K562 (cell line): Measurements from ENCODE around the gene ELFN2. TPM values are rescaled to one million over a fixed set of nuclear protein-coding genes. Genes with fewer than 3 reads are reported as not detected.

ENCODE experiments used
- ATAC-seq: fragments of 200-7000 bp; cut with Tn5 transposase; 3 replicates; pipeline ENCODE4 v1.9.1; 2020; ENCODE audit warnings: moderate library complexity
- BruUV-seq: library from RNA; stranded (reverse); fragments of 400-500 nt; replicated peaks from 2 replicates; lab custom pipeline; 2021; lab: Mats Ljungman, UMichigan
- CTCF ChIA-PET: fragments of 300-600 bp; formaldehyde crosslinking; extraction: SDS; loops from one replicate; lab custom pipeline; 2021; ENCODE audit warnings: low intra/inter-chr PET ratio; lab: Yijun Ruan, JAX
- POLR2A ChIA-PET: fragments of 300-600, 350-650 bp; sonication (Branson Sonifier 250); formaldehyde crosslinking; extraction: SDS; loops from one replicate; lab custom pipeline; 2021; ENCODE audit warnings: antibody characterized with exemption, inconsistent platforms; lab: Yijun Ruan, JAX
- DNase-seq, 4 experiments: peaks; one replicate each; pipeline versions ENCODE4 v3.0.0 to v3.0.0-alpha.2; 2011 to 2018; ENCODE audit warnings: low spot score in 3 of 4, mixed read lengths in 3 of 4; ENCODE audit errors: extremely low read depth in 1 of 4
- FAIRE-seq: peaks from 2 replicates; lab custom pipeline; 2011; peaks lifted over from hg19 to GRCh38; lab: Jason Lieb, UNC
- H2AFZ ChIP-seq: 2 replicates; pipeline ENCODE4 v1.6.0; 2011; ENCODE audit warnings: low read depth, low read length, control low read depth, inconsistent platforms
- H3K27ac ChIP-seq: fragments of 200-600 bp; 3 replicates; pipeline ENCODE4 v1.8.0; 2011; ENCODE audit warnings: low read depth, mild to moderate bottlenecking, control low read depth, inconsistent platforms, low read length, moderate library complexity, mixed read lengths; ENCODE audit errors: extremely low read depth
- H3K27me3 ChIP-seq, 2 experiments: fragments of 300-600 bp in 1 of 2; 2 replicates in 1 of 2; 3 replicates in 1 of 2; pipeline versions ENCODE4 v1.6.0 to v1.8.0; 2011; ENCODE audit warnings: inconsistent platforms in 2 of 2, low read length in 2 of 2, mild to moderate bottlenecking in 1 of 2, mixed read lengths in 1 of 2, moderate library complexity in 1 of 2; ENCODE audit not compliant: control insufficient read depth in 2 of 2, insufficient read depth in 2 of 2
- H3K36me3 ChIP-seq: fragments of 300-600 bp; 3 replicates; pipeline ENCODE4 v1.8.0; 2011; ENCODE audit warnings: mild to moderate bottlenecking, low read length, inconsistent platforms; ENCODE audit not compliant: control insufficient read depth, insufficient read depth
- H3K4me1 ChIP-seq, 2 experiments: fragments of 200-600 bp in 1 of 2; replicated peaks in 1 of 2; 2 replicates in 1 of 2; 3 replicates in 1 of 2; pipeline versions ENCODE4 v1.5.1 to v1.8.0; 2011; ENCODE audit warnings: inconsistent platforms in 2 of 2, low read length in 2 of 2, mild to moderate bottlenecking in 1 of 2, mixed read lengths in 1 of 2, moderate library complexity in 1 of 2; ENCODE audit not compliant: control insufficient read depth in 2 of 2, insufficient read depth in 2 of 2
- H3K4me2 ChIP-seq: 2 replicates; pipeline ENCODE4 v1.6.1; 2011; ENCODE audit warnings: low read length, control low read depth, inconsistent platforms, mixed read lengths; ENCODE audit not compliant: insufficient read depth
- H3K4me3 ChIP-seq: fragments of 200-600 bp; sonication (generic), shearing (Covaris generic); 2 replicates; pipeline ENCODE4 v1.5.1; 2016; ENCODE audit warnings: control low read depth, inconsistent platforms
- H3K79me2 ChIP-seq: fragments of 200-600 bp; 3 replicates; pipeline ENCODE4 v1.8.0; 2011; ENCODE audit warnings: low read length, inconsistent platforms; ENCODE audit not compliant: control insufficient read depth, insufficient read depth
- H3K9ac ChIP-seq, 2 experiments: 2 replicates each; pipeline versions ENCODE4 v1.6.0 to v1.6.1; 2011; ENCODE audit warnings: low read depth in 2 of 2, low read length in 2 of 2, control low read depth in 1 of 2, inconsistent platforms in 1 of 2, mild to moderate bottlenecking in 1 of 2, mixed read lengths in 1 of 2; ENCODE audit not compliant: insufficient read depth in 1 of 2
- H3K9me1 ChIP-seq: one replicate; pipeline ENCODE4 v1.6.0; 2011; ENCODE audit warnings: inconsistent platforms, mild to moderate bottlenecking, low read length, moderate library complexity; ENCODE audit not compliant: control insufficient read depth, insufficient read depth
- H3K9me3 ChIP-seq: replicated peaks from 2 replicates; pipeline ENCODE4 v1.5.1; 2011; ENCODE audit warnings: low read depth, low read length, inconsistent platforms; ENCODE audit not compliant: control insufficient read depth, insufficient read depth
- H4K20me1 ChIP-seq: replicated peaks from 2 replicates; pipeline ENCODE4 v1.6.1; 2011; ENCODE audit warnings: low read length, inconsistent platforms, mixed read lengths; ENCODE audit not compliant: control insufficient read depth, insufficient read depth
- PURB ChIP-seq: sonication (generic); formaldehyde crosslinking; IDR thresholded peaks from 2 replicates; pipeline ENCODE4 v1.9.0; 2021; ENCODE audit warnings: low read depth, mild to moderate bottlenecking, missing genetic modification reagents
- ZFP36 ChIP-seq: fragments of 150-350 bp; IDR thresholded peaks from 2 replicates; pipeline ENCODE4 v1.6.1; 2018; ENCODE audit warnings: low read length, low read depth; ENCODE audit not compliant: partially characterized antibody
- ZNF23 ChIP-seq: fragments of 250-450 bp; sonication (Bioruptor Pico); IDR thresholded peaks from 2 replicates; pipeline ENCODE4 v1.4.0; 2020; ENCODE audit warnings: mild to moderate bottlenecking
- ZNF280B ChIP-seq: fragments of 250-450 bp; sonication (Bioruptor Pico); IDR thresholded peaks from 2 replicates; pipeline ENCODE4 v1.5.1; 2021; ENCODE audit warnings: mild to moderate bottlenecking
- WGBS: fragments of 100-300 bp; shearing (Covaris generic); methylation state at CpG from one replicate; pipeline ENCODE4 v1.1.6; 2016; ENCODE audit warnings: low coverage, mixed read lengths; ENCODE audit not compliant: insufficient coverage; ENCODE audit errors: missing lambda C conversion rate; 5-methylcytosine and 5-hydroxymethylcytosine counted together
- in situ Hi-C: fragments of 300-500 bp; cut with MboI; formaldehyde crosslinking; loops from 4 replicates; pipeline ENCODE4 v1.15.0; 2018; ENCODE audit warnings: inconsistent platforms, mixed read lengths
- intact Hi-C: fragments of 100-400 bp; cut with micrococcal nuclease; formaldehyde crosslinking; loops from 2 replicates; pipeline ENCODE4 v1.14.2; 2022
- polyA plus RNA-seq, 8 experiments: library from polyadenylated mRNA; depleted of rRNA in 4 of 8; stranded (reverse) in 5 of 8; unstranded in 3 of 8; fragments of >200 nt; fragmentation: Nextera tagmentation in 2 of 8; fragmentation: Illumina TruSeq in 1 of 8; extraction: Ambion mirVana in 2 of 8; extraction: Trizol in 1 of 8; gene quantifications; 2 replicates each; pipeline versions ENCODE4 v1.2.1 to v1.2.3, GENCODE V29; 2011 to 2014; ENCODE audit warnings: inconsistent platforms in 1 of 8, missing spikeins in 1 of 8
- total RNA-seq, 7 experiments: library from RNA; depleted of rRNA in 6 of 7; stranded (reverse); fragments of >200 nt in 6 of 7; fragmentation: Illumina TruSeq in 2 of 7; extraction: Trizol in 2 of 7; gene quantifications; 2 replicates each; pipeline versions ENCODE4 v1.2.1 to v1.2.3, GENCODE V29; 2011 to 2021; ENCODE audit warnings: low replicate concordance in 1 of 7
- TF ChIP-seq, protein P1 (sequence below): IDR thresholded peaks from 2 replicates; pipeline ENCODE4 v1.6.1; 2014; ENCODE audit warnings: antibody characterized with exemption

The ELFN2 gene
- total and polyA plus RNA-seq, 9 of the 15 experiments (the other 6 are each of a cell fraction or from before 2014, with no cell fraction given): not detected

DNA sequence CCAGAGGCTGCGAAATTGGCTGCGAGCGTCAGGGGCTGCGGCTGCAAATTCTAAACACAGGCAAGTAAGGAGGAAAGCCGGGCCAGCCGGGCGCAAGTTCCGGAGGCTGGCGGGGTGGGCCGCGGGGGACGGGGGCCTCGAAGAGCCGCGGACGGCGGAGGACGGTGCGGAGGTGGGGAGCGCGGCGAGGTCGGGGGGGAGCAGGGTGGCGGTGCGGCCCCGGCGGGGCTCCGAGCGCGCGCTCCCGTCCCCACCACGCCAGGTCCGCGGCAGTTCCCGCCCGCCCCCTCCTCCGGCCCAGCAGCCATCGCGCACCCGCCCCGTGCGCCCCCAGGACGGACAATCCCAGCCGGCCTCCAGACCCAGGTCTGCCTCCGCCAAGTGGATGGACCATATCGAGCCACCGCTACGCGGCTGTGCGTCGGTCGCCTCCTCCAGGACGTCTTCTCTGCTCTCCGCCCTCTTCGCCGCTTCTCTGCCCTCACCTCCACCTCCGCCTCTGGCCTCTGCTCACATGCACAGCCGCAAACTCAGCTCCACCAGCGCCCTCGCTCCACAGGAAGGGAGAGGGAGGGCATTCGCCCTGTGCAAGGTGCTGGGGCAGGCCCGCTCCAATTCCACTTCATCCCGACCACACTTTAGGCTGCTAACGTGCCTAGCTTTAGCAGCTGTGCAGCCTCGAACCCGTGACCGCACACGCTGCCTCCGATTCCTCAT is 7.2 kb downstream of the ELFN2 start:
- in situ Hi-C loops: no loop called here
- H3K4me1 ChIP-seq: peaks cover 0 to 12% of the 10 kb centered on the region in 2 experiments; a peak in 2 of 5 replicates
- H3K4me2 ChIP-seq: no peak overlapping the region
- H3K9ac ChIP-seq: no peak overlapping the region
- no peaks in the 10 kb centered on the region for H3K79me2 ChIP-seq
- FAIRE-seq: no peak
- H3K9me1 ChIP-seq: no peaks in the 10 kb centered on the region
- peaks cover 4 to 16% of the 10 kb centered on the region in 2 experiments; a peak in 3 of 5 replicates for H3K27me3 ChIP-seq
- H2AFZ ChIP-seq: no peak overlapping the region
- 10% methylated on average over 17 of the region's 70 CpGs for WGBS
- intact Hi-C loops: no loop called here
- H3K36me3 ChIP-seq: no peaks in the 10 kb centered on the region
- peak in 1 of 4 experiments; percentile 6 for DNase-seq
- no TSS peak for BruUV-seq
- H3K27ac ChIP-seq: no peak overlapping the region
- ATAC-seq: no peak
- H3K9me3 ChIP-seq: no peaks in the 10 kb centered on the region
- peak; percentile 46 for TF ChIP-seq ZFP36
- no peak for TF ChIP-seq PURB (CRISPR knock-in tag)
- ChIA-PET POLR2A (no interaction called here), CTCF (no interaction called here)
- peaks cover 3% of the 10 kb centered on the region; the same call in 1 of the 2 replicates for H4K20me1 ChIP-seq
- no peak overlapping the region for H3K4me3 ChIP-seq

DNA sequence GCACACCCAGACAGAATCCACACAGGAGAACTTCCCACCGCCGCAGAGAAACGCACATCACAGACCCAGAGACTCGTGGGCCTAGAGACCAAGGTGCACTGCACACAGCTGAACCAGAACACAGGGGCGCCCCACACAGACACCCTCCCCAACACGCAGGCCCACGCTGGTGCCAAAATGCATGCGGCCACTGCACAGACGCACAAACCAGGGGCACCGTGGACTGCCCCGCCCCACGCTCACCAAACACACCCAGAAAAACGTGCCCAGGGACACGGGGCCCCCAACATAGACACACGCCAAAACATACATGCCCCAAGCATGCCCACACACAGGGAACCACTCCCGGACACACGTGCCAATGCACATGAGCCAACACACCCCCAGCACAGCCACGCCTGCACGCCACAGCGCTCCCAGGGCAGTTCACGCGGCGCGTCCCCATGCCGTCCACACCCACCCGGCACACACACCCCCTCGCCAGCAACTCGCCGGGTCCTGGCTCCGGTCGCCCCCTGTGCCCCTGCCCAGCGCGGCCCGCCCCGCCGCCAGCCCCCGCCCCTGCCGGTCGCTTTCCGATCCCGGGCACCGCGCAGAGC is 7.8 kb downstream of the ELFN2 start:
- Histone ChIP-seq H3K79me2 (no peaks in the 10 kb centered on the region), H3K9me1 (no peaks in the 10 kb centered on the region), H3K27me3 (peaks cover 4 to 13% of the 10 kb centered on the region in 2 experiments; a peak in 4 of 5 replicates), H3K9me3 (no peaks in the 10 kb centered on the region), H3K4me2 (no peak overlapping the region), H3K27ac (no peak overlapping the region), H3K9ac (no peak overlapping the region), H4K20me1 (0 out of 2 replicates have a peak, but pooled peaks cover 3% of the 10 kb centered on the region), H3K36me3 (no peaks in the 10 kb centered on the region), H3K4me1 (peaks cover 0 to 12% of the 10 kb centered on the region in 2 experiments; a peak in 2 of 5 replicates), H3K4me3 (no peak overlapping the region), H2AFZ (no peak overlapping the region)
- ChIA-PET POLR2A (no interaction called here), CTCF (no interaction called here)
- 13% methylated on average over 21 of the region's 43 CpGs for WGBS
- ATAC-seq (no peak), DNase-seq (no peak), FAIRE-seq (no peak)
- BruUV-seq: no TSS peak
- in situ Hi-C loops (no loop called here), intact Hi-C loops (no loop called here)
- TF ChIP-seq, protein P1, sequence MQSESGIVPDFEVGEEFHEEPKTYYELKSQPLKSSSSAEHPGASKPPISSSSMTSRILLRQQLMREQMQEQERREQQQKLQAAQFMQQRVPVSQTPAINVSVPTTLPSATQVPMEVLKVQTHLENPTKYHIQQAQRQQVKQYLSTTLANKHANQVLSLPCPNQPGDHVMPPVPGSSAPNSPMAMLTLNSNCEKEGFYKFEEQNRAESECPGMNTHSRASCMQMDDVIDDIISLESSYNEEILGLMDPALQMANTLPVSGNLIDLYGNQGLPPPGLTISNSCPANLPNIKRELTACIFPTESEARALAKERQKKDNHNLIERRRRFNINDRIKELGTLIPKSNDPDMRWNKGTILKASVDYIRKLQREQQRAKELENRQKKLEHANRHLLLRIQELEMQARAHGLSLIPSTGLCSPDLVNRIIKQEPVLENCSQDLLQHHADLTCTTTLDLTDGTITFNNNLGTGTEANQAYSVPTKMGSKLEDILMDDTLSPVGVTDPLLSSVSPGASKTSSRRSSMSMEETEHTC: no peak
- TF ChIP-seq ZNF23: no peak
- no peak for TF ChIP-seq ZNF280B (CRISPR knock-in tag)
